T follicular helper cell (primary cell): ENCODE results near the gene NID2.

ENCODE experiments used
- DNase-seq: peaks from one replicate; pipeline ENCODE4 v3.0.0-alpha.2; 2020; ENCODE audit warnings: low read depth

Gene NID2

DNA sequence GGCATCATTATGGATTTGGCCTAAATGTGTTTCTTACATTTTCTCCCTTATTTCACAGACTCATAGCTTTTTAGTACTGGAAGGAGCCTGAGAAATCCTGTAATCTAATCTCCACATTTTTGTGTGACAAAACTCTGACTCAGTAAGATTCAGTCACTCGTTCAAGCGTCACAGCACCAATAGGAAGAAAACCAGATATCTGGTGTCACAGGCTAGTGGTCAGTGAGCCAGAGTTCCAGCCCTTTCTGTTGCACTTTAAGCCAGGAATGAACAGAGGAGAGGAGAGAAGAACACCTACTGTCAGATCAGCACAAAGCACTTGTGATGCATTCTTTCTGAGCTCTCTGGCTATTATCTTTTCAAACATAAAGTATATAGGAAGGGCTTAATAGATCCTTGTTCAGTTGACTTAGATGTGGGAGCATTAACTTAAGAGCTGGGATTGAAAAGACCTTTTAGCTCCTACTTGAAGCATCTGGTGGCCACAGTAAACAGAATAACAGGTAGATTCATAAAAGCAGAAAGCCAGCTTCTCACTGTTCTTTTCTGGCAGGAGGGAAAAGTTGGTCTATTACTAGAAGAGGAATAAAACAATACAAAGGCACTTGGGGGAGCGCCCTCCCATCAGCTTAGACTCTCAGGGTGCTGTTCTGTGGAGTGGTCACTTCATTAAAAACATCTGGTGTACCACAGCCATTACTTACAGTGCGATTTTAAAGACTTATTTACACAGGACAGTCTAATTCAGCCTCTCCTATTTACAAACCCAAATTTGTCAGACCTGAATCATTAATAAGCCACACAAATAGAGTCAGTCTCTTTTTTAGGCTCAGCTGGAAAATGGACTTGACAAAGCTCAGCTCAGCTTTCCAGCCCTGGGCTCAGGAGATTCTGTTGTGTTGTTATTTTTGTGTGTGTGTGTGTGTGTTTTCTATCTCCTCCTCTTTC is 12.2 kb upstream of the NID2 start:
- no peak for DNase-seq

DNA sequence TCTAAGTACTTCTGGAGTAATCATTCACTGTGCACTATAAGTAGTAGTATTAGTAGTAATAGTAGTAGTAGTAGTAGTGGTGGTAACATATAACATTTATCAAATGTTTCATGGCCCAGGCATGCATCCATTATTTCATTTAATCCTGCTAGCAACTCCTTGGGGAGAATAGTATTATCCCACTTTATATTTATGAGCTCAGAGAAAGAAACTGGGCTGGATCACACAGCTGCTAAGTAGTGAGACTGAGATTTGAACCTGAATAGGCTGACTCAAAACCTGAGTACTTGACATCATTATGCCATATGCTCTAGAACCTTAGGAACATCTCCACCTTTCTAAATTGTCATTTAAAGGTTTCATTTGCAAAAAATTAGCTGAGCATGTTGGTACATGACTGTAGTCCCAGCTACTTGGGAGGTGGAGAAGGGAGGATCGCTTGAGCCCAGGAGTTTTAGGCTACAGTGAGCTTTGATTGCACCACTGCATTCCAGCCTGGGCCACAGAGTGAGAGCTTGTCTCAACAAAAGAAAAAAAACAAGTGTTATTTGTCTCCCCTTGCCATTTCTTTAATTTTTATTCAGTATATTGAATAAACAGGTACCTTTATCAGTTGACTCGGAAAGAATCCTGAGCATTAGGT is 11.4 kb upstream of the NID2 start:
- DNase-seq, result no peak

DNA sequence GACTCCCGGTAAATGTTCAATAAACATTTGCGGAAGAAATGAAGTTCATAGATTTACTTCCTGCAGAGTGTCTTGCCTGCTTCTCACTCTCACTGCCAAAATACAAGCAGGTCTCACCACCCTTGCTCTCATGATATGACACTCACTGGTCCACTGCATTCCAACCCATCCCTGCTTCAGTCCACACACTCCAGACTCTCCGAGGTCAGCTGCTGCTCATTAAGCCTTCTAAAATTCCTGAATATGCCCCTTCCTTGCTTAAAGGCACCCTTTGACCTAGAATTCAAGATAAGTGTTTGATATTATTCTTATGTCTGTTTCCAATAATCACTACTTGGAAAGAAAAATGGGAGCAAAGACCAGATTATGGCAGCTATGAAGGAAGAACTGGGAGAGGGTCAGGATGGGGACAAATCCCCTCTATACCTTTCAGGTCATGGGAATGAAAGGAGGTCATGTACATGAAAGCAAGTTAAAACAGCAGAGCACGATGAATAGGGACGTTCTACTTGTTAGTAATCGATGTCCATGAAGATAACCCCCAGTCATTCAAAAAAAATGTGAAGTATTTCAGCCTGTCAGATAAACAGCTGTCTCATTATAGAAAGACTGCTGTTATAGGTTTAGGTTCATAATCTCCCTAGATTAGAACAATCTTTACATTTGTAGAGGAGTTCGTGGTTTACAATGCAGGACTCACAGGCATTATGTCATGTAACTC is 10.5 kb upstream of the NID2 start:
- no peak for DNase-seq

DNA sequence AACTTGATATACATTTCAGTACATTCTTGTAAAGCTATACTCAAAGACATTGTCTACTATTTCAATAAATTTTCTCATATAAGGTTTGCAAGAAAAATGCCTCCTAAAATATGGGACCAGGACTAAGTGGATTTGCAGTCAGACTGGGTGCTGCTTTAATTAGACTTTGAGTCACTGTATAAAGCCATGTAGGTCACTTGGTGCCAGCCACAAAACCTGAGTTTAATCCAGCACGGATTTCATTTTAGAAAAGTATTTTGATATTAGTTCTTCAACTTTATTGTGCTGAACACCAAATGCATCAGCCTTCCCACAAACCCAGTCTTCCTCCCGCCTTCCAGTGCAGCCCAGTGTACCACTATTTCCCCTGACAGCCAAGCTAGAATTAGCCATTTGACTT is 9.9 kb upstream of the NID2 start:
- DNase-seq, result no peak

DNA sequence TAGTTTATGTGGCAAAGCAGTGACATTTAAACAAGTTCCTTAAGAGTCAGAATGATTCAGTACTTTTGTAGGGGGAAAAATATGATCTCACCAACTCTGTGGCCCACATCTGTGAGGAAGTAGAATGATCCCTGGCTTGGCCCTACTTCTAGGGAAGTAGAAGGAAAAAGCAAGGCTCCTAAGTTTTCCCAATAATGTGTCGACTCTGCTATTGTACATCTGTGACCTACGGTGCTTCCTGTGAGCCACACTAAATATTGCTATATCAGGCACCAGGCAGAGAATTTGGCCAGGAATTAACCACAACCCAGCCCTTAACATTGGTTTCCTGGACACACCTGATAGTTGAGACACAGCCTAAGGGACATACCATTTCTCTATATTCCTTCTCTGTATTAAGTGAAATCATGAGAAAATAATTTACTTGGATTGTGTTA is 9.3 kb upstream of the NID2 start:
- DNase-seq, result no peak

DNA sequence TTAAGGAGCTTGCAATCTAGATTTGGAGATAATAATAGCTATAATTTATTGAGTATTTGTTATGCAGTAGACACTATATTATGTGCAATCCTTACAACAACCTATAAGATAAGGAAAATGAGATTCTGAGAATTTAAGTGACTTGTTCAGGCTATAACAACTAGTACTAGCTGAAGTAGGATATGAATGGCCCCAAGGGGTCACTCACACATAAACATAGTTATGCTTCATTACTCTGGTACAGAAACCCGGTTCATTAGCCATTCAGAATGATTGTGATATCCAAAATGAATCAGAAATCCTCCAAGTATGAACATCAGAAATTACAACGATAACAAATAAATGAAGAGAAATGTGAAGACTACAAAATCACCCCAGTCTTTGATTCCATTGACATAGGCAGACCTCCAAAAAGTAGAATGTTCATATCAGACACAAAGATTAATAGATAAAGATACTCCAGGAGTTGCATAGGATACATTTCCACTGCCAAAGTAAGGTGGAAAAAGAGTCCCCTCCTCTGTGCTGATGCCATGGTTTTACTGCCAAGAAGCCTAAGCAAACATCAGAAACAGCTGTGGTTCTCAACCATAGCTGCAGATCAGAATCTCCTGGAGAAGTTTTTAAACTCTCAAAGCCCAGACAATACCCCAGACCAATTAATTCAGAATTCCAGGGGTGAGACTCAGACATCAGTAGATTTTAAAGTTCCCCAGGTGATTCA is 8.6 kb upstream of the NID2 start:
- no peak for DNase-seq

DNA sequence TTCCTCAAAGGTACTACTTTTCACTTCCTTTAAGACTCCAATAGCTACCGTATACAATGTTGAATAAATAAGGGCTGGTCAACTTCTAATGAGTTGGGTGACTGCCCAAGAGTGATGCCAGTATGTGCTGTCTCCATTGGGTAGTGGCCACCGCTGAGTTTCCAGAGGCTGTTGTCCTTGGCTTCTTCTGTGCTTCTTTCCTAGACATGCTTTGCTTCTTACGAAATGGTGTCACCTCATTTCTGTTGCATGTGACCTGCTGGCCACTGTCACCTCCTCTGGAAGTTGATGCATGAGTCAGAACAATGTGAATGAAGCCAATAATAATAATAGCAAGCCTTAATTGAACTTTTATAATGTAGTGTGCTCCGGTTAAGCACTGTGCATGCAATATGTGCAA is 7.5 kb upstream of the NID2 start:
- no peak for DNase-seq

DNA sequence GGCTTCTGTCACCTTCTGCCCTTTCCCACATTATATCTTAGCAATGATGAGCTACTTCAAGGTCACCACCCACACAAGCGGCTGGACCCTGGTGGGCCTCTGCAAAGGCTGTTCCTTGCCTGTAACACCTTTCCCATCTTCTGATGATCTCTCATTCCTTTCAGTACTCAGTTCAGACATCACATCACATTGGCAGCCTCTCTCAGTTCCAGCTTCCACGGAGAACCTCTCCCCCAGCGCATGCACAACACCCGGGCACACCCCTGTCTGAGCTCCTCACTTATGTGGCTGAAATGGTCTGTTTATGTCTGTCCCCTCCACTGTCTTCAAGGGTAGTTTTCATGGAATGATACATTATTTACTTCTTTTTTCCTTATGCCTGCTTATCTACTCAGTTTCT is 6.5 kb upstream of the NID2 start:
- no peak for DNase-seq

DNA sequence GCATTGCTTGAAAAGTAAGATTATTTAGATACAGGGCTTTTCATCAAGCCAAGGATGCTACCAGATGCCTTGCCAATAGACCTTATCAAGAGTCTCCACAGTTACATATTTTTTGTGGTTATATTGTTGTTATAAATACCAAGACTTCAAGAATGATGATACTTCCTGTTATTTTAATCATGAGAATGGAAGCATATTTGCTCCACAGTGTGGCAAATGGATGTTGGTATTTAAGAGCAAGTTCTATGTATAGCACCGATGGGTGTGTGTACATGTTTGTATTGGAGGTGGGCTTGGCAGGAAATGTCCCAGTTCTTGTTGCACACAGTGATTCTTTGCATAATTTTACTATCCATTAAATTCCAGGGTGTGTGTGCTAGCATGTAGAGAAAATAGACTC is 4.4 kb upstream of the NID2 start:
- no peak for DNase-seq

DNA sequence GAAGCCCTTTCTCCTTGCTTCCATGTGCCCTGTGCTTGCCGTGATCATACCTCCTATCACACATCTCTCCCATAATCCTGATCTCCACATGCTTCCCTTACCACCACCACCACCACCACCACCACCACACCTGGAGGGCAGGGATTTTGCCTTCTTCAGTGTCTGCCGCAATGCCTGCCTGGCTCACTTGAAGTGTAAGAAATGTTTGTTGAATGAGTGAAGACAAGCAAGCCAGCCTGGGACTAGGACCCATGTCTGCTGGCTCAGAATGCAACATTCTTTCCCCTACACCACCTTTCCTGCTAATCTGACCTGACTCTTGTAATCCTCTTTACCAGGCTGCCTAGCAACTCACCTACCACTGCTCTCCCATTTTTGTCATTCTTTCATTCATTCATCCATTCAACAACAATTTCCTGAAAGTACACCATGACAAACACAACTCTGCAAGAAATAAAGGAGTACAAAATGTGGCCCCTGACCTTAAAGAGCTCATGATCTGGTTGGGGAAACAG is 3.5 kb upstream of the NID2 start:
- no peak for DNase-seq

DNA sequence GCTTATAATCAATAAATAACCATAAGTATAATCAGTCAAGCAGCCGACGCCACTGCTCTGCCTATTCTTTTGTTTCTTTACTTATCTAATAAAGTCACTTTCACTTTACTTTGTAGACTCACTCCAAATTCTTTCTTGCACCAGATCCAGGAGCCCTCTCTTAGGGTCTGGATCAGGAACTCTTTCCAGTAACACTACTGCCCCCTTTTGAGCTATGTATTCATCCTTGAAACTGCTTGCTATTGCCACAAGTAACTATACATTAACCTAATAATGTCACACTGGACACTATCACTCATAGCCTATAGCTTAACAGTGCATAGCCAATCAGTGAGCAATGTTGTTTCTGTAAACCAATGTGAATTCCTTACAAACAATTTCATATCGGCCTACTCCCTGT is 2.8 kb upstream of the NID2 start:
- DNase-seq, result no peak

DNA sequence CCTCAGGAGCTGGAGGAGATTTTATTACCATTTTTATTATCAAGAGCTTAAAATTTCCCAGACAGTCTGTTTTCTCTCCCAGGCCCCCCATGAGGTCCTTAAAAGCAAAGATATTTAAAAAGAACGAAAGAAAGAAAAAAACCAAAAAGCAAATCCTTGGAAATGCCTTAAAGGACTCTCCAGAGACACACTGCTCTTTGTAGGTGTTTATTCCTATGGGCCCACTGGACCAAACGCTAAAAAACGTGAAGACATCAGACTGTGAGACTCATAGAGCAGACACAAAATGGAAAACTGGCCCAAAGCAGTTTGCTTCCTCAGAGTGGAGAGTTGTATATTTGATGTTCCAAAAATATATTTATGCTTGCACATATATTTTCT is 1.2 kb upstream of the NID2 start:
- no peak for DNase-seq

DNA sequence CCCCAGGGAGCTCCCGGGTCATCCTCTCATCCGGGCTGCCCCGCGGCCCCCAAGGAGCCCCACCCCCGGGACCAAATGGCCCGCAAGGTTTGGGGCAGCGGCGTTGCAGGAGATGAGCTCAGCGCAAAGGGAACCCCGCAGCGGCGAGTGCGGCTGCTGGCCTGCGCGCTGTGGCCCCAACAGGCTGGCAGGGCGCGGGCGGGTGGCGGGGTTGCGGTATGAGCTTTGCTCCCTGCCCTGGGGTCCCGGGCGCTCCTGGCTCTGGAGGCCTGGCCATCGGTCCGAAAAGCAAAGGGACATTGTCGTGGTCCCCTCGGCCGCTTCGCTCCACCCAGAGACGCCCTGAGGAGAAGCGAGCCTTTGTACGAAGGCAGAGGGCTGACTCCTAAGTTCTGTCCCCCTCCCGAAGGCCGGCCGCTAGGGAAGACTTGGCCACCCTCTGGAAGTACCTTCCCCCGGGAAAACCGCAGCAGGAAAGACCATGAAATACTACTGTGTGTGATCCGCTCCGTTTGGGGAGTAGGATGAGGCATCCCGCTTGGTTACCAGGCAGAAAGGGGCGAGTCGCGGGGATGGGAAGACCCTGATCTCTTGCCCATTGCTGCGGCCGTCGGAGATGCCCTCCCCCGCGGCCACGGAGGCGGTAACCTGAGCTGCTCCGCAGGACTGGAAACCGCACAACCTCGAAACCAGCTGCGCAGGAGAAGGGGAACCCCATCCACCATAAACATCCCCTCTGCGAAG is 620 bp upstream of the NID2 start:
- DNase-seq, result no peak

DNA sequence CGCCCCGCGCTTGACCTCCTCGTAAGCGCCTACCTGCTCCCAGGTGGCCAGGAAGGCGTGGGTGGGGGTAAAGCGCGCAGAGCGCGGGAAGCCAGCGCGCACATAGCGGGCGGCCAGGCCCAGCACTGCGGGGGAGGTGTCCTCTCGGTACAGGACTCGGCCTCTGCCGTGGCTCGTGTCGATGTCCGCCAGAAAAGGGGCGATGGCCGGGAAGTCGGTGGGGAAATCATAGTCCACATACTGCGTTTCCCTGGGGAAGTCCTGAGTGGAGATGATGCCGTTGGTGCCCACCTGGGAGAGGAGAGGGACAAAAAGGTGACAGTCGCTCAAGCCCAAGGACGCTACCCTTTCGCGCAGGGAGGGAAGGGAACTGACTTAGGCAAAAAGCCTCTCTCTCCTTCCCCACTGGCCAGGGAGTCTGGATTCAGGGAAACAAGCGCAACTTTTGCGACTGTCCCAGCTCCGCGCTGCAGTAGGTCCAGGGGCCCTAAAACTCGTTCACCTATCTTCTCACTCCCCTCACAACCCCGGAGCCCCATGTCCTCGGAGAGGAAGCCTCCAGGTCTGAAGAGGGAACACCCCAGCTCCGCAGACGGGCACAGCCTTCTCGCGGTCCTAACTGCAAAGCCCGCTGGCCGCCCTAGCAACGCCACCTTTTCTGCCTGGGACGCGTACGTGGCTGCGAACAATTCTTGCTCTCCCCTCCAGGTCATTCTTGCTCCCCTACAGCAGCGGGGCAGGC is 815 bp downstream of the NID2 start:
- DNase-seq, result no peak

DNA sequence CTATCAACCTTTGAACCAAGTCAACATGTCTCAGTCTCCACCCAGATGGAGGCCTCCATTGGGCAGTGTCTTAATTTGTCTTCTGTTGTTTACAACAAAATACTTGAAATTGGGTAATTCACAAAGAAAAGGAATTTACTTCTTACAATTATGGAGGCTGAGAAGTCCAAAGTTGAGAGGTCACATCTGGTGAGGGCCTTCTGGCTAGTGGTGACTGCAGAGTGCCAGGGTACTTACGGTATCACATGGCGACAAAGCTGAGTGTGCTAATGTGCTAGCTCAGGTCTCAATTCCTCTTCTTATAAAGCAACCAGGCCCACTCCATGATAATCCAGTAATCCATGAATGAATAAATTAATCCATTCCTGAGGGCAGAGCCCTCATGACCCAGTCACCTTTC is 4.7 kb downstream of the NID2 start:
- no peak for DNase-seq

DNA sequence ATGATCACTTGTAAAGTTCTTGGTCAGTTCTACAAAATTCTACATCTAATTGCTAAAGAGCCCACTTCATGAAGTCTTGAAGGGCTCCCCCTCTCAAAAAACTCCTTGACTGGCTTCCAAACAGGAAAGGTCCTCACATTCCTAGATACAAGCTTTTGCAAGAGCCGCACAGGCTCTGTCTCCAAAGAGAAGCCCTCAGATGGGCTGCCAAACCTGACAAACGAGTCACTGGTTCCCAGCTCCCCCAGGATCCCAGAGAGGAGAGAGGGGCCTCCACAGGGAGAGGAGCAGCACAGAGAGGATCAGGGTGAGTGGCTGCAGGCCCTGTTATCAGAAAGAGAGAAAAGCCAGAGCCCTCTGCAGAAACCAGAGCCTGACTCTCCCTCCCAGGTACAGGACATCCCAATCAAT is 5.8 kb downstream of the NID2 start:
- DNase-seq, result no peak

DNA sequence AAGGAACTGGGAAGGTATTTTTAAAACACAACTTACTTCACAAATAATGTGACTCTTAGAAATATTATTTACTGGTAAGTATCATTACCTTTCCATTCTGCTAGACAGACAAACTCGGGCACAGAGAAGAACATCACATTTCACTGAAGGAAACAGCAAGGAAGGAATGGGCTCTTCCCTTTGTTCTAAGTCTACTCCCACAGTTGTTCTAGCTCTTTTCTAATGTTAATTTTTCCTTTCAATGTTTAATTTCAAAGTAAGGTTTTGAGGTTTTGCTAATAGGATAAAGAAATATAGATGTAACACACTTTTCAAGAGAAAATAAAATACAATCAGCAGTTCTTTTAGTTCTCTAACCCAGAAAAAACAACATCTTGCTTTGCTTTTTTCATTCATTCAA is 7.0 kb downstream of the NID2 start:
- no peak for DNase-seq

DNA sequence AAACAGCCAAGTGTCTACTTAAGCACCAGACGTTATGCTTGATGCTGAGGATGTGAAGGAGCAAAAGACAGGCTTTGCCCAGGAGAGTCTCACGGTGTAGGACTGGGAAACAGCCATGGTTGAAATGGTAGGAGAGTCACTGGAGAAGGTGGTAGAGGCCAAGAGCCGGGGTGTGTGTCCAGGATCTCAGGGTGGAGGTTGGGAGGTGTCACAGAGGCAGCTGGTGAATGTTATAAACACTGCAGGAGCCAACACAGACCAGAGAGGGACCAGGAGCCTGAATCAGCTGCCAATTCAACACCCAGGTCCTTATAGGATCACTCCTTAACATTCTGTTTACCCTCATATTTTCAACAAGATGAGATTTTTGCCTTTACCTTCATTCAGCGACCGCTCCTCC is 7.5 kb downstream of the NID2 start:
- DNase-seq, result no peak

DNA sequence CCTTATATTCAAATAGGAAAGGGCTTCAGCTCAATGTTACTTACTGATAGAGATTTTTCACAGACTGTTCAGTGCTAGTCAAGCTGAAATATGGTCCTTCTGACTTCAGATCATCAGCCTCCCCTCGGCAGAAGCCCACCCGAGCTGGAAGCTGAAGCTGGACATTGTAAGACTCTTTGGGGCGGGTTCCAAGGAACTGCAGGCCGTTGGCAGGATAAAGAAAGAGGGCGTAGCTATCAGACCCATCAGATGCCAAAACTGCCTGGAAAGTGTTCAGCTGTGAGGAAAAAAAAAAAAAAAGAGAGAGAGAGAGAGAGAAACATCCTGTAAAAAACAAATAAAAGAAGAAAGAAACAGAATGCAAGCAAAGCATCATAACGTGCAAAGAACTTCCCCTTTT is 8.8 kb downstream of the NID2 start:
- no peak for DNase-seq

DNA sequence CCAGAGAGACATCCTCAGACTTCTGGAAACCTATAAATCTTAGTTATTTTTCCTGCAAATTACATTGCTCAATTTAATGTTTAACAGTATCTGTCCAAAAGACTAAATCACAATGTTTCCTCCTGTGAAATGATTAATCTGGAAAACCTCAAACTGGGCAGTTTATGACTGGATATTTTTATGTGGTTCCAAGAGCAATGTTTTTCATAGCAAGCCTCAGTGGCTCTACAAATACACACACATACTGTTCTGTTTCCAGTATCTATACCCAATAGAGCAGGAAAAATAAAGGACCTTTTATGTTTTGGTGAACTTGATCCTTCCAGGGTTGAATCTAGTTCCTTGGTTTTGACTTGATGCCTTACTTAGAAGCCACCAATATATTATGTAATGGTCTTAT is 9.2 kb downstream of the NID2 start:
- DNase-seq, result no peak

DNA sequence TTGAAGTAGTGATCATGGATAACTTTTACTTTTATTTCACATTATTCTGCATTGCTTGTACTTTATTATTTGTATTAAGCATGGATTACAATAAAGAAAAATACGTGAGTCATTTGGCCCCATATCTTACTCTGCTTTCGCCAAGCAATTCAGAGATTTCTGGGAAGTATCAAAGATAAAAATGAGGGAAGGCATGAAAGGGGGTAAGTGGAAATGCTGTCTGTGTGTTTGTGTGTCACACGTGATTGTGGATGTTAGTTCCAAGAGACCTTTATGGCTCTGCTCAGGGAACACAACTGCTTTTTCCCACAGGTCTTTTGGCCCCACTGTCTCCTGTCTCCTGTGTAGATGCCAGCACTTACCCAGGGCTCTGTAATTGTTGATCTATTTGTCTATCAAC is 10.5 kb downstream of the NID2 start:
- no peak for DNase-seq
